GM21423 (cell line): ENCODE results near the gene HECW1.
"Not testable (repeated sequence)": the region's sequence is repeated elsewhere in the genome, so short reads cannot be mapped to it uniquely, and the experiment has no call there.

Experiments used
- ATAC-seq: cut with Tn5 transposase; IDR thresholded peaks from one replicate; pipeline ENCODE4 v1.9.1; 2021; ENCODE audit warnings: mild to moderate bottlenecking, moderate library complexity; ENCODE audit not compliant: unreplicated experiment

HECW1 gene

DNA sequence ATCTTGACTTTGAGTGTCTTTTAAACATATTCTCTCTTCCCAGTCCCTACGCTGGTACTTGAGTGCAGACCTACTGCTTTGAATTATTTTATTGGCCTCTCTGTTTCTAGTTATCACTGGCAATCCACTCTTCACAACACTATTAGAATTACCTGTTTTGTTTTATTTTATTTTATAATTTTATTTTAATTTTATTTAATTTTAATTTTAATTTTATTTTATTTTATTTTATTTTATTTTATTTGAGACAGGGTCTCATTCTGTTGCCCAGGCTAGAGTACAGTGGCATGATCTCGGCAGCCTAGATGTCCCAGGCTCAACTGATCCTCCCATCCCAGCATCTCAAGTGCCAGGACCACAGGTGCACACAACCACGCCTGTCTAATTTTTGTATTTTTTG lies 477.3 kb downstream of the HECW1 start:
- no peak for ATAC-seq

- peak; percentile 66 for ATAC-seq
Observed at GRCh38 chr7:43590862-43591557, 478.6 kb downstream of the HECW1 start.

GRCh38 chr7:43591558-43592180 lies 479.2 kb downstream of the HECW1 start:
- no peak for ATAC-seq

DNA sequence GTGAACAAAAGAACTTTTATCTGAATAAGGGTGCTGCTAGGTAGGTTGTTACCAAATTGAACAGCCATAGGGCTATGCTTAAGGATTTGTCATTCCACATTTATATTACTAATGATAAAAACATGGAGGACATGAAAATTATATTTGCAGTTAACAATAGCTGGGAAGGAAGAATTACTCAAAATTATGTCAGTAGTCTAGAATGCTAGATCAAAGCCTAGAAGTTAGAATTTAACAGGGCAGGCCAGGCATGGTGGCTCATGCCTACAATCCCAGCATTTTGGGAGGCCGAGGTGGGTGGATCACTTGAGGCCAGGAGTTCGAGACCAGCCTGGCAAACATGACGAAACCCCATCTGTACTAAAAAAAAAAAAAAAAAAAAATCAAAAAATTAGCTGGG lies 479.9 kb downstream of the HECW1 start:
- no peak for ATAC-seq

DNA sequence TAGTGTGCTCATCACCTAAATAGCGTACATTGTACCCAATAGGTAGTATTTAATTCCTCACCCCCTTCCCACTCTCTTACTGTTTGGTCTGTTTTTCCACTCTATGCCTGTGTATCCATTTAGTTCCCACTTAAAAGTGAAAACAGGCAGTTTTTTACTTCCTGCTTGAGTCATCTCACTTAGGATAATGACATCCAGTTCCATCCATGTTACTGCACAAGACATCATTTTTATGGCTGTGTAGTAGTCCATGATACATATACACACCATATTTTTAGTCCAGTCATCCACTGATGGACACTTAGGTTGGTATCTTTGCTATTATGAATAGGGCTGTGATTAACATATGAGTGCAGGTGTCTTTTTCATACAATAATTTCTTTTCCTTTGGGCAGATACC lies 480.6 kb downstream of the HECW1 start:
- no peak for ATAC-seq

DNA sequence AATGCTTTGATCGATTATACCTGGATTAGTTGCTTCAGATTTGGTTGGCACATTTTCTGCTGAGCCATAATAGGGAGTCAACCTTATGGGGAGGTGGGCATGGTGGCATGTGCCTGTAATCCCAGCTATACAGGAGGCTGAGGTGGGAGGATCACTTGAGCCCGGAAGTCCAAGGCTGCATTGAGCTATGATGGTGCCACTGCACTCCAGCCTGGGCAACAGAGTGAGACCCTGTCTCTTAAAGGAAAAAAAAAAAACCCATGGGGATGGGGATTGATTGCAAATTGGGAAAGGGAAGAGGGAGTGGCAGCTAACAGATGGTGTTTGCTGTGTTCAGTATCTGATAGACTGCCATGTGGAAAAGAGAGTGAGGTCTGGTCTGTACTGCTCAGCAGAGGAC lies 481.6 kb downstream of the HECW1 start:
- ATAC-seq, result no peak

DNA sequence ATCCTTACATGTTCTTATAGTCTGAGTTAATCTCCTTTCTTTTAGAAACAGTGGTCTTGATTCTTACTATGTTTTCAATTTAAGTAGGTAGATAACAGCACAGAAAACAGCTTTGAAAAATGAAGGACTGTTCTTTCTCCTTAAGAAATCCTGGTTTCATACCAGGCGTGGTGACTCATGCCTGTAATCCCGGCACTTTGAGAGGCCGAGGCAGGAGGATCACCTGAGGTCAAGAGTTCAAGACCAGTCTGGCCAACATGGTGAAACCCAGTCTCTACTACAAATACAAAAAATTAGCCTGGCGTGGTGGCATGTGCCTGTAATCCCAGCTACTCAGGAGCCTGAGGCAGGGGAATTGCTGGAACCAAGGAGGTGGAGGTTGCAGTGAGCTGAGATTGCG lies 484.0 kb downstream of the HECW1 start:
- ATAC-seq, result not testable (repeated sequence)

- no peak for ATAC-seq
Observed at GRCh38 chr7:43600056-43600455, 487.6 kb downstream of the HECW1 start.

DNA sequence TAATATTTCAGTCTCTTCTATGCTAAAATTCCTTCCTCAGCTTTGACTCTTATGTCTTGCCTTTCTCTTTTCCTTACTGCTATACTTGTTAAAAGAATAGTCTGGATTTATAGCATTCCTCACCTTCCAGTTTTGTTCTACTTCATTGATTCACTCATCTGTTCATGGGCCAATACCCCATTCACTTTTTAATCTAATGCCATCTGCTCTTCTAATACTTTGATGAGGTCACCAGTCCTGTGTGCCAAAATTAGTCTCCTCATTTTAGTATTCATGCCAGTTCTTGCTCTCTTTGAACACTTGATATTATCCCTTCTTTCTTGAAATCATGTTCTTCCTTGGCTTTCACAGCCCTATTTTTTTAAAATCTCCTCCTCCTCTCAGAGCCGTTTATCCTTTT lies 489.8 kb downstream of the HECW1 start:
- no peak for ATAC-seq

- no peak for ATAC-seq
Observed at GRCh38 chr7:43604251-43604650, 491.8 kb downstream of the HECW1 start.

DNA sequence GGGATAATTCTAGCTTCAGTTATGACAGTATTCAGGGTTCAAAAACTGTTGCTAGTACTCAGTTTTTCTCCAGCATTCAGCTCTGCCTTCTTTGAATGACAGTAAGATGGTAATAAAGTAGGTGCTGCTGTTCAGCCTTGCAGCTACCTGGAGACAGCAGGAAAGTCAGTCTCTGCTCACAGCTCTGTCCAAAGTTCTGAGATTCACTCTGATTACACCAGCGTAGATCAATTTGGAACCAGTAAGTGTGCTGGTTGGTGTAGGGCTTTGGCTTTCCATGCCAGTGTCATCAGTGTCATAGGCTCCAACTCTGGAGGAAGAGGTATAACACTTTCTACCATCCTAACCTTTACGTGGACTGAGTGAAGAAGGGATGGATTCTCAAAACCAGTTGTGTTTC lies 496.6 kb downstream of the HECW1 start:
- ATAC-seq, result no peak

DNA sequence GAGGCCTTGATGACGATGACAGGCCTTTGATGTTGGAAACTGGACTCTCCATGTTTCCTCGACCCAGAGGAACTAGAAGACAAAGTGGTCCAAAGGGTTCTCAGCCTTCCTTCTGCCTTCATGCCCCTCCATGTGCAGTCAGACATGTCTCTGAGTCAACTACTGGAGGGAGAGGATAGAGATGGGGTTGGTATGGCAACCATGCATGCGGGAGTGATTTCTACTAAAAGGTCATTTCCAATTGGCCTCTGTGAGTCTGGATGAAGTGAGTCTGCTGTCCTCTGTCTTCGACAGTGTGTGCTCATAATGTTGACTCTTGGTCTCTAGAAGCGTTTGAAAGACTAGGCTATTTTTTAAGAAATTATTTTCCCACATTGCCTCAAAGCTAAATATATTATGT lies 499.7 kb downstream of the HECW1 start:
- no peak for ATAC-seq

DNA sequence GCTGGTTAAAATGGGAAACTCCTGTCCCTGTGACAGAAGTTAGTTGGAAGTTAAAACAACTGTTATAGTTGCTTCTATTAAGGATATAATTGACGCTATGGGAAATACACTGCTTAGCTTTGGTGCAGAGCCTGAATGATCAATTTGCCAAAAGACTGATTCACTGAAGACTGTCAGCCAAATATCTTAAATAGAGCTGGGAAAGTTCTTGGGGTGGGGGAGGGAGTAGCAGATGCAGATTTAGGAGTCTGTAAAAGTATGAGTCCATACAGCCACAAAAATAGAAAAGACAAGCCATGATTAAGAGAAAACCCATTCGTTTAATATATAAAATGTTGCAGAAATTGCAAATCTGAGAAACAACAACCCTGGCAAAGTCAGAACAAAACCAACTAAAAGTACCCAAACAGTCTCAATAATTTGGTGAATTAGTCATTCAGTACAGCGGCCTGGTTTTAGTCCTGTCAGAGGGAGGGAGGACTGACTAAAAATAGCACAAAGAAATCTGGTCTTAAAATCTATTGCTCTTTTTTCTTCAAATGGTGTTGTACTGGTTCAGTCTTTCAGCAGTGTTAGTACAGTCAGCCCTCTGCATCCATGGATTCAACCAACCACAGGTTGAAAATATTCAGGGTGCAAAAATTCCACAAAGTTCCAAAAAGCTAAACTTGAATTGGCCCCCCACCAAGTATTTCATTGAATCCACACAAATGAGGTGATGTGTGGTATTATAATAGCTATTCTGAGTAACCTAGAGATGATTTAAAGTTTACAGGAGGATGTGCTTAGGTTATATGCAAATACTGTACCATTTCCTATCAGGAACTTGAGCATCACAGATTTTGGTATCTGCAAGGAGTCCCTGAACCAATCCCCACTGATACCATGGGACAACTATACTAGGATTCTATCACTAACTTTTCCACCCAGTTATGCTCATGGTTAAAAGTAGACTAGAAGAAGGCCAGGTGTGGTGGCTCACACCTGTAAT lies 500.4 kb downstream of the HECW1 start:
- no peak for ATAC-seq
